ENCODE data around the gene MROH8. TPM values are rescaled to one million over a fixed set of nuclear protein-coding genes. Genes with fewer than 3 reads are reported as not detected.

MROH8 gene
- total and polyA plus RNA-seq, 2 experiments from 2014 or later: 0.63 to 0.68 TPM

Other genes starting within 250 kb of the MROH8 start
- gene SAMHD1, start 227.8 kb downstream of the MROH8 start, total RNA-seq (2014; rRNA removed; shearing (Covaris generic)): 45.4 and 50.3 TPM in 2 replicates
- 19.5 and 21.9 TPM in 2 replicates for gene SAMHD1, start 227.8 kb downstream of the MROH8 start, polyA plus RNA-seq (2016; fragmentation: Nextera tagmentation; extraction: Ambion mirVana)
- gene RBL1, start 83.6 kb downstream of the MROH8 start, total RNA-seq (2014; rRNA removed; shearing (Covaris generic)): 8.5 and 12.6 TPM in 2 replicates
- 4.6 and 6.4 TPM in 2 replicates for gene RBL1, start 83.6 kb downstream of the MROH8 start, polyA plus RNA-seq (2016; fragmentation: Nextera tagmentation; extraction: Ambion mirVana)
- 267 and 302 TPM in 2 replicates for gene RPN2, start 218 bp downstream of the MROH8 start, total RNA-seq (2014; rRNA removed; shearing (Covaris generic))
- gene RPN2, start 218 bp downstream of the MROH8 start, polyA plus RNA-seq (2016; fragmentation: Nextera tagmentation; extraction: Ambion mirVana): 244 TPM in 2 replicates
- gene GHRH, start 82.3 kb upstream of the MROH8 start, total RNA-seq (2014; rRNA removed; shearing (Covaris generic)): not detected in 2 replicates
- gene GHRH, start 82.3 kb upstream of the MROH8 start, polyA plus RNA-seq (2016; fragmentation: Nextera tagmentation; extraction: Ambion mirVana): 0.40 TPM in 1 of 2 replicates, not detected in the other
- gene MANBAL, start 110.1 kb upstream of the MROH8 start, total RNA-seq (2014; rRNA removed; shearing (Covaris generic)): 28.4 and 31.7 TPM in 2 replicates
- gene MANBAL, start 110.1 kb upstream of the MROH8 start, polyA plus RNA-seq (2016; fragmentation: Nextera tagmentation; extraction: Ambion mirVana): 44.2 and 48.1 TPM in 2 replicates
- gene SRC, start 166.6 kb upstream of the MROH8 start, total RNA-seq (2014; rRNA removed; shearing (Covaris generic)): 25.9 and 34.6 TPM in 2 replicates
- 7.1 and 8.0 TPM in 2 replicates for gene SRC, start 166.6 kb upstream of the MROH8 start, polyA plus RNA-seq (2016; fragmentation: Nextera tagmentation; extraction: Ambion mirVana)